GM21360 (cell line): ENCODE results near the gene B9D1.

Experiments
- ATAC-seq: cut with Tn5 transposase; IDR thresholded peaks from one replicate; pipeline ENCODE4 v1.9.1; 2021; ENCODE audit warnings: mild to moderate bottlenecking, moderate library complexity; ENCODE audit not compliant: unreplicated experiment

The B9D1 gene

GRCh38 chr17:19377602-19378415 lies 15.3 kb upstream of the B9D1 start:
- ATAC-seq: peak; percentile 85

DNA sequence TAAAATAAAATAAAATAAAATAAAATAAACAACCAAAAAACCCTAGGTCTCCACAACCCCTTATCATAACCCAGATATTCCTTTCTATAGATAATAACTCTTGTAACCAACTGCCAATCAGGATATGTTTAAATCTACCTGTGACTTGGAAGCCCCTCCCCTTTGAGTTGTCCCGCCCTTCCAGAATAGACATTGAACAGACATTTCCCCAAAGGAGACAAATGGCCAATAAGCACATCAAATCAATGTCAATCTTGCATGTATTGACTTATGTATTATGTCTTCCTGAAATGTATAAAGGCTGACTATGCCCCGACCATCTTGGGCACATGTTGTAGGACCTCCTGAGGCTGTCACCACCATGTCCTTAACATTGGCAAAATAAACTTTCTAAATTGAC lies 14.3 kb upstream of the B9D1 start:
- ATAC-seq: no peak

DNA sequence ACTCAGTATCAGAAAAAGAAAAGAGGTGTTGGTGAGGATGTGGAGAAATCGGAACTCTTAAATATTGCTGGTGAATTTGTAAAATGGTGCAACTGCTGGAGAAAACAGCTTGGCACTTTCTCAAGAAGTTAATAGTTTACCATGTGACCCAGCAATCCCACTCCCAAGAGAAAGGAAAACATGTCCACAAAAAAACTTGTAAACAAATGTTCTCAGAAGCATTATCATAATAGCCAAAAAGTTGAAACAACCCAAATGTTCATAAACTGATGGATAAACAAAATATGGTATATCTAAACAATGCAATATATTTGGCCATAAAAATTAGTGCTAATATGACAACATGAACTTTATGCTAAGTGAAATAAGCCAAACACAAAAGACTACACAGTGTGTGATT lies 13.2 kb upstream of the B9D1 start:
- no peak for ATAC-seq

GRCh38 chr17:19374136-19374535 lies 11.6 kb upstream of the B9D1 start:
- ATAC-seq: no peak

DNA sequence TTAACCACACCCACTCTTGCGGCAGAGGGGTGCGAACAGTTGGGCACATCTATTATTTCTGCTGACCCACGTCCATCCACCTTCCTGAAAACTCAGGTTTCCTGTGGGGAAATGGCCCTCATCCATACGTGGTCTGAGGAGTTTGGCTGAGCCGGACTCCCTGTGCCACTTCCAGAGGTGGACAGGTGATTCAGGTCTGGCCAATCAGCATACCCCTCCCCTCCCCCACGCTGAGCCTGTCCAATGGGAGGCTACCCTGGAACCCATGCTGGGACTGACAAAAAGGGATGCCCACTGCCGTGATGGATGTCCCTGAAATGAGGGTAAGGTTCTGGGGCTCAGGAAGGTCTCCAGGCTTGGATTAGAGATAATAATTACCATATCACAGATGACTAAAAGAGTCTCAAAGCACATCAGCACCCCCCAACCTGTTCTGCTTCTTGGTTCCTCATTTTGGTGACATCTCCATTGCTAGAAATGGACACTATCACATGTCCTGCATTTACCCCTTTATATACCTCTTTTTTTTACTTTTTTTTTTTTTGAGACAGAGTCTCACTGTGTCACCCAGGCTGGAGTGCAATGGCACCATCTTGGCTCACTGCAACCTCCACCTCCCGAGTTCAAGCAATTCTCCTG lies 10.5 kb upstream of the B9D1 start:
- ATAC-seq: no peak

GRCh38 chr17:19372439-19372838 lies 9.9 kb upstream of the B9D1 start:
- ATAC-seq: no peak

GRCh38 chr17:19372011-19372370 lies 9.5 kb upstream of the B9D1 start:
- ATAC-seq: no peak

GRCh38 chr17:19371259-19372010 lies 8.9 kb upstream of the B9D1 start:
- no peak for ATAC-seq

DNA sequence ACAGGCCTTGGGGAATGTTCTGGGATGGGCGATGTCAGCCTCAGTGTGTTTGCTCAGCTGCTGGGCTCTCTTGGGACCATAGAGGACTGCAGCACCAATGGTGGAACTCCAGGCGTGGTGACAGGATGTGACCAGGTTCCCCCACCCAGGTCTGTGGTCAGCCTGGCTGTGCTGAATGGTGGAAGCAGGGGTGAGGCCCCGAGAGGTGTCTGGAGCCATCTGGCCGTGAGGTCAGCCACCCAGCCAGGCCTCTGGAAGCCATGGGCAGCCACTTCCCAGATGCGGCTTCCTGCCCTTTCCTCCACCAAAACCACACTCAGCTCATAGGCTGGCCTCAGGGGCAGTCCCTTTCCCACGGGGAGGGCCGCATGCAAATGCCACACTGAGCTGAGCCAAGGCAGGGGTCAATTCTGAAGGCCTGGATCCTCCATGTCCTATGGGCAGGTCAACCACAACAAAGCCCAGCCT lies 8.0 kb upstream of the B9D1 start:
- no peak for ATAC-seq

DNA sequence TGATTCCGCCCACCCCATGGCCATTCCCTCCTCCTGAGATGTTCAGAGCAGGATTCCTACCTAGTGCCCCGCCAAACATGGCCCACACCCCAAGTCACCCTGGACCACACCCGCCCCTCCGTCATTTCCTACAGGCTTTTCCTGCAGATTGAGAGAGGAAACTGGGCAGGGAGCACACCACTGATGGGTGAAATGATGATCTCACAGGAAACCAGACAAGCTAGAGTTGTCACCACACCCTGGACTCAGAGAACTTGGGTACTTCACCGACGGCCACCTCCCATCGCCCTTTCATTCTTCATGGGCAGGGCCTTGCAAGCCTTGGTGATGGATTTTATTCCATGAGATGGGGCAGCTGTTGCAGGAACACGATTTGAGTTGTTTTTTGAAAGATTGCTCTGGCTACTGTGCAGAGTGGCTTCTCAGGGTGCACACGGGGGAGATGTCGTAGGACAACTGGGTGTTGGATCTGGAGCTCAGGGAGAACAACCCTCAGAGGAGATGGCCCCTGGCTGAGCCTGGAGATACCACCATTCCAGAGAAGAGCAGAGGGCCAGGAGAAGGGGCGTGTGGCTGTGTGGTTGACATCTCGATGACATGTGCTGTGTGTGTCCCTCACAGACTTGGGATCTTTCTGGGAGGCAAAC lies 7.4 kb upstream of the B9D1 start:
- ATAC-seq: no peak

- no peak for ATAC-seq
Observed at GRCh38 chr17:19369107-19369778, 6.7 kb upstream of the B9D1 start.

GRCh38 chr17:19368229-19368628 lies 5.7 kb upstream of the B9D1 start:
- ATAC-seq: no peak

GRCh38 chr17:19366637-19366972 lies 4.1 kb upstream of the B9D1 start:
- ATAC-seq: no peak

DNA sequence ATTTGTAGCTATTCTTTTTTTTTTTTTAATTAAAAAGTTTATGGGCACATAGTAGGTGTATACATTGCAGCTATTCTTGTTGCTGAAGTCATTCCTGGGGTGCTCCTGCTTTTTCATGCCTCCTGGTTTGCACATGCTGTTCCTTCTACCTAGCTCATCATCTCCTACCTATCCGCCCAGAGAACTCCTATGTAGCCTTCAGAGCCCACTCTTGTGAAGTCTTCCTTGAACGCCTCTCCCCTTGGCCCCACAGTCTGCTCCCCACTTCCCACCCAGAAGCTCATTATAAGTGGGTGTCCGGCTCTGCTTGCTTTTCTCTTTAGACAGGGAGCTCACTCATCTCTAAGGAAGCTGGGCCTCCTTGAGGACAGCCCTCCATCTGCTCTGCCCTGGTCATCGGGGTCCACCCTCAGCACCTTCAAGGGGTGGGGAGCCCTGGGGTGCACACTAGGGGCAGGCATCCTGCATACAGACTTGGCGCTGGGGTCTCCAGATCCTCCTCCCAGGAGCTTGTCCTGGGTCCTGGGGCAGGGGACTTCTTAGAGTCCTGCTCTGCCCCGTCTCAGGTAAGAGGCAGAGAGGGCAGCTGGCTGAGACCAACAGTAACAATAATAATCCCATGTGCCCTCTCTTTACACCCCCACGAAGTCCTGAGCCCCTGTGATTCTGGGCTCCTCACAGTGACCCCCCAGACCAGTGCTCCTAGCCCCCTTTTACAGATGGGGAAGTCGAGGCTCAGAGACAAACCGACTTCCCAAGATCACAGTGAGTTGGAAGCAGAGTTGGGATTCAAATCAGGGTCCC lies 3.5 kb upstream of the B9D1 start:
- ATAC-seq: no peak

DNA sequence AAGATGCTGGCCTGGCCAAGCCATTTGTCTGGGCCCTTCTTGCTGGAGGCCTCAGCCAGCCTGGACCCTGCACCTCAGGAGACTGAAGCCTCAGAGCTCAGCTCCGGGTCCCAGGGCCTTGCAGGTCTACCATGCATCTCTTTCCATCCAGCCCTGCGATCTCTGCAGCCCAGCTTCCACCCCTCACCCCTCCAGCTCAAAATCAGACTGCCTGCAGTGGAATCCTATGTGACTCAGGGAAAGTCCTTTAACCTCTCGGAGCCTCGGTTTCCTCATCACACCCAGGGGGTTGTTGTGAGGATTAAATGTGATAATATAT lies 2.9 kb upstream of the B9D1 start:
- no peak for ATAC-seq

DNA sequence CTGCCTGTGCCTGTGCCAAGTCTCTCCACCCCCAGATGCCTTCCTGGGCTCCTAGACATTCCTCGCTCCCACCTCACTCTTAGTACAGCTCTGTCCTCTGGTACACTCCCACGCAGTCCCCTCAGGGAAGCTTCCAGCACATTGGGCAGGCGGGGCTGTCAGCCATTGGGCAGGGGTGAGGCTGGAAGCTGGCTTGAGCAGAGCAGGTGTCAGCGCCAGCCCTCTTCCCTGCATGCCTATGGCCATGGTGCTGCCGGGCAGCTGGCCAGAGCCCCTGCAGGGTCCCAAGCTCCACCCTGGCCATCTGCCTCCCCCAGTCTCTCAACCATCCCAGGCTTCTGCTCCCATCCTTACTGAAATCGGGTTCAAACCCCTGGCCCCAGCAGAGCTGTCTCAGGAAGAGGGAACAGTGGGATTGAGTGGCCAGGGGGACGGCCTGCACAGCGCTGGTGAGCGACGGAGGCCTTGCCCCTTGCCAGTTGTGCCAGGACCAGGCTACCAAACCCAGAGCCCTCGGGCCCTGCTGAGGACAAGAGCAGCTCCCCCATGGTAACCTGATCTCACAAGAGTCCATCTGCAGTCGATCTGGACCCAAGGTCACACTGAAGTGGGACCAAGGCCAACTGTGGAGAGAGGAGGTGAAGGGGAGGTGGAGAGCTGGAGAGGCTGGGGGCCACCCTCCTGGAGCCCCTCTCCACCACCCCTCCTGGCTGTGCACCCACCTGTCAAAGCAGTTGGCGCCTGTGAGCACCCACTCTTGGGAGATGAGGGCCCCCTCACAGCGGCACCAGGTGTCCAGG lies 2.4 kb upstream of the B9D1 start:
- no peak for ATAC-seq

GRCh38 chr17:19363460-19364035 lies 1.0 kb upstream of the B9D1 start:
- ATAC-seq: no peak

DNA sequence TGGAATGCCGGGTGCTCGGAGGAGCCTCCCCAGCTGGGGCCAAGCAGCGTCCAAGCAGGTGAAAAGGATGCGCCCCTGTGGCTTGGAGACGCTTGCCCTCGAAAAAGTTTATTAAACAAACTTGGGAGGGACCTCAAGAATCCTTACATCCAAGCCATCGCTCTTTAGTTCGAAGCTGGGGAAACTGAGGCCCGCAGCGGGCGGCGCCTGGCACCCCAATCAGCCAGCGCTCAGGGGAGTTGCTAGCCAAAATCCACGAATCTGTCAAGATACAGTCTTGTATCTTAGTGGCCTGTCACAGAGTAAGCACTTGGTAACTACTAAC lies 553 bp upstream of the B9D1 start:
- no peak for ATAC-seq

DNA sequence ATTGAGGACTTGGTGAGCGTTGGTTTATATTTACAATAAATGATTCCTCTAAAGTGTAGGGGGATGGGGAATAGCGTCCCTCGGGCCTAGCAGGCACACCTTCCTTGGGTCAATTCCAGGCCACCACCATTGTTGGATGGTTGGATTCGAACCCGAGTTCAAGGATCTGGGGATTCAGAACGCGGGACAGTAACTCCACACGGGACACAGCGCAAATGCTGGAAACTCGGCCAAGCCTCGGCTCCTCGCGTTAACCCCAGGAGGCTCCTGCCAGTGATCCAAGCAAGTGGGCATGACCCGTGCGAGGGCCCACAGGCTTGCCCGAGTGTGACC lies 613 bp downstream of the B9D1 start:
- no peak for ATAC-seq
